A549 (cell line): ENCODE data around the gene TBC1D3G.
"Not testable (repeated sequence)": the region's sequence is repeated elsewhere in the genome, so short reads cannot be mapped to it uniquely, and the experiment has no call there.

Experiments
- CBX8 ChIP-seq: fragments of 200-600 bp; sonication (generic); IDR thresholded peaks from 2 replicates; pipeline ENCODE4 v1.6.1; 2016
- HOXA7 ChIP-seq: fragments of 250-450 bp; sonication (Bioruptor Pico); IDR thresholded peaks from 2 replicates; pipeline ENCODE4 v1.5.0; 2020; ENCODE audit warnings: mild to moderate bottlenecking, moderate library complexity
- POLR2A ChIP-seq: IDR thresholded peaks from 2 replicates; pipeline ENCODE4 v1.6.1; 2012; ENCODE audit warnings: mild to moderate bottlenecking, low read length
- POLR2AphosphoS2 ChIP-seq: conservative IDR thresholded peaks from 2 replicates; pipeline ENCODE4 v1.6.1; 2012; ENCODE audit warnings: low read length, improper control_type of control experiment, inconsistent platforms
- RNF2 ChIP-seq: fragments of 200-600 bp; sonication (generic); IDR thresholded peaks from 2 replicates; pipeline ENCODE4 v1.6.1; 2016; ENCODE audit warnings: low read depth, mild to moderate bottlenecking, antibody characterized with exemption, moderate library complexity, borderline replicate concordance
- SREBF2 ChIP-seq: fragments of 450-650 bp; IDR thresholded peaks from 2 replicates; pipeline ENCODE4 v1.6.1; 2014; ENCODE audit warnings: mild to moderate bottlenecking, moderate library complexity
- TP53 ChIP-seq: fragments of 250-450 bp; sonication (Bioruptor Pico); IDR thresholded peaks from 2 replicates; pipeline ENCODE4 v1.5.0; 2021; ENCODE audit warnings: mild to moderate bottlenecking, moderate library complexity
- TF ChIP-seq, protein P1 (sequence below): fragments of >200 bp; sonication (Bioruptor Twin); formaldehyde crosslinking; IDR thresholded peaks from 3 replicates; pipeline ENCODE4 v1.5.1; 2016
- TF ChIP-seq, protein P2 (sequence below): fragments of 450-650 bp; IDR thresholded peaks from 2 replicates; pipeline ENCODE4 v1.6.1; 2014; ENCODE audit warnings: antibody characterized with exemption

DNA sequence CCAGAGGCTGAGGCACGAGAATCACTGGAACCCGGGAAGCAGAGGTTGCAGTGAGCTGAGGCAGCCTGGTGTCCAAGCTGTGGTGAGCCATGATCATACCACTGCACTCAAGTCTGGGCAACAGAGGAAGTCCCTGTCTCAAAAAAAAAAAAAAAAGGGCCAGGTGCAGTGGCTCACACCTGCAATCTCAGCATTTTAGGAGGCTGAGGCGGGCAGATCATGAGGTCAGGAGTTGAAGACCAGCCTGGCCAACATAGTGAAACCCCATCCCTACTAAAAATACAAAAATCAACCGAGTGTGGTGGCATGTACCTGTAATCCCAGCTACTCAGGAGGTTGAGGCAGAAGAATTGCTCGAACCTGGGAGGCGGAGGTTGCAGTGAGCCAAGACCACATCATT lies 38.8 kb downstream of the TBC1D3G start:
- TF ChIP-seq, protein P1, sequence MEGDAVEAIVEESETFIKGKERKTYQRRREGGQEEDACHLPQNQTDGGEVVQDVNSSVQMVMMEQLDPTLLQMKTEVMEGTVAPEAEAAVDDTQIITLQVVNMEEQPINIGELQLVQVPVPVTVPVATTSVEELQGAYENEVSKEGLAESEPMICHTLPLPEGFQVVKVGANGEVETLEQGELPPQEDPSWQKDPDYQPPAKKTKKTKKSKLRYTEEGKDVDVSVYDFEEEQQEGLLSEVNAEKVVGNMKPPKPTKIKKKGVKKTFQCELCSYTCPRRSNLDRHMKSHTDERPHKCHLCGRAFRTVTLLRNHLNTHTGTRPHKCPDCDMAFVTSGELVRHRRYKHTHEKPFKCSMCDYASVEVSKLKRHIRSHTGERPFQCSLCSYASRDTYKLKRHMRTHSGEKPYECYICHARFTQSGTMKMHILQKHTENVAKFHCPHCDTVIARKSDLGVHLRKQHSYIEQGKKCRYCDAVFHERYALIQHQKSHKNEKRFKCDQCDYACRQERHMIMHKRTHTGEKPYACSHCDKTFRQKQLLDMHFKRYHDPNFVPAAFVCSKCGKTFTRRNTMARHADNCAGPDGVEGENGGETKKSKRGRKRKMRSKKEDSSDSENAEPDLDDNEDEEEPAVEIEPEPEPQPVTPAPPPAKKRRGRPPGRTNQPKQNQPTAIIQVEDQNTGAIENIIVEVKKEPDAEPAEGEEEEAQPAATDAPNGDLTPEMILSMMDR = not testable (repeated sequence)
- TF ChIP-seq POLR2AphosphoS2; RNF2; HOXA7 (CRISPR knock-in tag); TP53; POLR2A; CBX8; SREBF2: not testable (repeated sequence)
- TF ChIP-seq, protein P2, sequence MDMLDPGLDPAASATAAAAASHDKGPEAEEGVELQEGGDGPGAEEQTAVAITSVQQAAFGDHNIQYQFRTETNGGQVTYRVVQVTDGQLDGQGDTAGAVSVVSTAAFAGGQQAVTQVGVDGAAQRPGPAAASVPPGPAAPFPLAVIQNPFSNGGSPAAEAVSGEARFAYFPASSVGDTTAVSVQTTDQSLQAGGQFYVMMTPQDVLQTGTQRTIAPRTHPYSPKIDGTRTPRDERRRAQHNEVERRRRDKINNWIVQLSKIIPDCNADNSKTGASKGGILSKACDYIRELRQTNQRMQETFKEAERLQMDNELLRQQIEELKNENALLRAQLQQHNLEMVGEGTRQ = not testable (repeated sequence)
